Stomach (tissue), 9 donors: ENCODE data around the gene LRRC75B. TPM values are rescaled to one million over a fixed set of nuclear protein-coding genes. Genes with fewer than 3 reads are reported as not detected.

Source experiments
- DNase-seq, 2 donors: peaks; one replicate each; pipeline versions ENCODE4 v3.0.0 to v3.0.0-alpha.2; 2013 to 2019
- H3K27ac ChIP-seq, 5 donors: fragments of 200-600 bp in 4 of 5; sonication (generic) in 4 of 5; one replicate each; pipeline ENCODE4 v1.5.1; 2013 to 2019; ENCODE audit warnings: mild to moderate bottlenecking in 1 of 5, moderate library complexity in 1 of 5
- H3K27me3 ChIP-seq, 3 donors: fragments of 200-600 bp; sonication (generic); one replicate each; pipeline ENCODE4 v1.5.1; 2017 to 2019; ENCODE audit warnings: mixed run types in 1 of 3
- H3K36me3 ChIP-seq, 4 donors: fragments of 200-600 bp; sonication (generic); 1 replicate in 3 of 4; 2 replicates in 1 of 4; pipeline ENCODE4 v1.5.1; 2016 to 2019
- H3K4me1 ChIP-seq, 4 donors: fragments of 200-600 bp; sonication (generic); one replicate each; pipeline ENCODE4 v1.5.1; 2016 to 2019
- H3K4me3 ChIP-seq, 4 donors: fragments of 200-600 bp; sonication (generic) in 3 of 4; one replicate each; pipeline ENCODE4 v1.5.1; 2016 to 2019; ENCODE audit warnings: mild to moderate bottlenecking in 1 of 4
- H3K9me3 ChIP-seq, 4 donors: fragments of 200-600 bp; sonication (generic); one replicate each; pipeline ENCODE4 v1.5.1; 2016 to 2019
- EP300 ChIP-seq: sonication (generic); formaldehyde crosslinking; IDR thresholded peaks from one replicate; pipeline ENCODE4 v1.6.1; 2017; ENCODE audit warnings: antibody characterized with exemption
- POLR2A ChIP-seq, 4 donors: fragments of 450-650 bp; IDR thresholded peaks; one replicate each; pipeline ENCODE4 v1.6.1; 2016; ENCODE audit warnings: antibody characterized with exemption in 4 of 4, control low read depth in 2 of 4, mild to moderate bottlenecking in 1 of 4, moderate library complexity in 1 of 4
- POLR2AphosphoS5 ChIP-seq, 3 donors: sonication (generic); formaldehyde crosslinking; IDR thresholded peaks; one replicate each; pipeline ENCODE4 v1.6.1; 2016; ENCODE audit warnings: antibody characterized with exemption in 3 of 3
- WGBS, 5 donors: extraction: QIAGEN DNeasy Blood & Tissue Kit in 3 of 5; methylation state at CpG; one replicate each; pipeline versions ENCODE4 v1.1.5 to v1.1.7; 2013 to 2018; 5-methylcytosine and 5-hydroxymethylcytosine counted together
- intact Hi-C: fragments of 100-400 bp; cut with DNase I; formaldehyde crosslinking; loops from one replicate; pipeline ENCODE4 v1.15.1; 2023; ENCODE audit warnings: low total_unique reads
- polyA plus RNA-seq, 3 donors: library from polyadenylated mRNA; stranded (reverse); fragments of 200-250 nt; gene quantifications; one replicate each; pipeline ENCODE4 v1.2.3, GENCODE V29; 2013
- total RNA-seq, 5 donors: library from RNA; depleted of rRNA; stranded (reverse); fragments of >200 nt; gene quantifications; one replicate each; pipeline versions ENCODE4 v1.1.0 to v1.2.3, GENCODE V29; 2014 to 2016
- TF ChIP-seq, protein P1 (sequence below), 7 experiments: fragments of 450-650 bp in 4 of 7; fragments of 200-600 bp in 3 of 7; sonication (generic) in 3 of 7; IDR thresholded peaks; one replicate each; pipeline ENCODE4 v1.5.1; 2016 to 2019; ENCODE audit warnings: antibody characterized with exemption in 7 of 7, control low read depth in 2 of 7, mild to moderate bottlenecking in 1 of 7
- donor health status: healthy with polysubstance abuse.
- donor health status: Bipolar disorder and iron deficiency.
- donor health status: healthy.

LRRC75B gene
- total and polyA plus RNA-seq, 8 donors, result 7.2 to 31.7 (median 25.4) TPM

DNA sequence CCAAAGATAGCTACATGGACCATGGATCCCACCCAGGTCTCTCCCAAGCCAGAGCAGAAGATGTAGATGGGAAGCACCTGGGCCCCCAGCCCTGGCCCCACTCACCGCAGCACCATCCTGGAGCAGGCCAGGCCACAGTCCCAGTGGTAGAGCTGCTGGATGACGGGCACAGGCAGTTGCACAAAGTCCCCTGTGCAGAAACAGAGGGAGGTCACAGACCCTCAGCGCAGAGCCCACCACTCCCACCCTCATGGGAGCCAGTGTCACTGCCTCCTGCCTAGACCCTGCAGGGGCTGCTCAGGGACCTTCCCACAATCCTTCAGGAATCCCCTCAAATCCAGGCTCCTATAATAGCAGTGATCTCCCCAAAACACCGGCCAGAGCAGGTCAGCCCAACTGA is 44.1 kb downstream of the LRRC75B start:
- H3K4me1 ChIP-seq, result peaks cover 64 to 93% (median 77%) of the 10 kb centered on the region in 4 donors
- 95 to 100% (median 98%) methylated on average over 2 to 4 of the region's 4 CpGs for WGBS, 5 donors
- H3K36me3 ChIP-seq, result peaks cover 28 to 65% (median 59%) of the 10 kb centered on the region in 4 donors
- no peak overlapping the region for H3K4me3 ChIP-seq
- no peak for DNase-seq
- H3K9me3 ChIP-seq, result no peaks in the 10 kb centered on the region
- H3K27me3 ChIP-seq, result no peaks in the 10 kb centered on the region
- intact Hi-C loops, result no loop called here
- no peak for TF ChIP-seq POLR2AphosphoS5 (IDR thresholded peaks at IDR 0.05)
- H3K27ac ChIP-seq, result peak overlapping the region; percentile 59 to 98 (median 92)

DNA sequence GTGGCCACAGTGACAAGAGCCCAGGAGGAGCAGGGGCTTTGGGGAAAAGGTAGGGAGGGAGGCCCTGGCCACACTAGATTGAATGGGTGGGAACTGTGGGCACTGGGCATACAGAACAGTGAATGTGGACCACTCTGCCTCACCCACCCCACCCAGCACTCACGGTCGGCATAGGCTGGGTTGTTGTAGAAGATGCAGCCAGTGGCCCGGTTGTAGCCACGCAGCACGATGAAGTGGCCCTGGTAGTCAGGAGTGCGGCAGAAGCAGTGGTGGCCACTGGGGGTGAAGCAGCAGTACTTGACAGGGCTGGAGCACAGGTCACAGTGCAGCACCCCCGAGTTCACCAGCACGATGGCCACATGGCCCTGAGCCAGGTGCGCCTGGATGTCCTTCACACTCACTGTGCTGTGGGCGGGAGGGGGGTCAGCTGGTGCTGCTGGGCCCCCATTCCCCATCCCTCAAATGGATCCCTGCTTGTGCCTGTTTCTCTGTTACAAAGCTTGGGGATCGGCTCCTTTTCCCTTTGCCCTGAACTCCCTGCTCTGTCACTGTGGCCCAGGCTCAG is 49.1 kb downstream of the LRRC75B start:
- TF ChIP-seq POLR2AphosphoS5 (IDR thresholded peaks at IDR 0.05), result no peak
- TF ChIP-seq, protein P1, sequence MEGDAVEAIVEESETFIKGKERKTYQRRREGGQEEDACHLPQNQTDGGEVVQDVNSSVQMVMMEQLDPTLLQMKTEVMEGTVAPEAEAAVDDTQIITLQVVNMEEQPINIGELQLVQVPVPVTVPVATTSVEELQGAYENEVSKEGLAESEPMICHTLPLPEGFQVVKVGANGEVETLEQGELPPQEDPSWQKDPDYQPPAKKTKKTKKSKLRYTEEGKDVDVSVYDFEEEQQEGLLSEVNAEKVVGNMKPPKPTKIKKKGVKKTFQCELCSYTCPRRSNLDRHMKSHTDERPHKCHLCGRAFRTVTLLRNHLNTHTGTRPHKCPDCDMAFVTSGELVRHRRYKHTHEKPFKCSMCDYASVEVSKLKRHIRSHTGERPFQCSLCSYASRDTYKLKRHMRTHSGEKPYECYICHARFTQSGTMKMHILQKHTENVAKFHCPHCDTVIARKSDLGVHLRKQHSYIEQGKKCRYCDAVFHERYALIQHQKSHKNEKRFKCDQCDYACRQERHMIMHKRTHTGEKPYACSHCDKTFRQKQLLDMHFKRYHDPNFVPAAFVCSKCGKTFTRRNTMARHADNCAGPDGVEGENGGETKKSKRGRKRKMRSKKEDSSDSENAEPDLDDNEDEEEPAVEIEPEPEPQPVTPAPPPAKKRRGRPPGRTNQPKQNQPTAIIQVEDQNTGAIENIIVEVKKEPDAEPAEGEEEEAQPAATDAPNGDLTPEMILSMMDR (IDR thresholded peaks at IDR 0.05), result no peak
- no peak for TF ChIP-seq POLR2A (IDR thresholded peaks at IDR 0.05)
- no peak for TF ChIP-seq EP300
- no peak overlapping the region for H3K4me3 ChIP-seq
- H3K4me1 ChIP-seq, result peaks cover 35 to 70% (median 55%) of the 10 kb centered on the region in 4 donors
- intact Hi-C loops, result no loop called here
- DNase-seq, result no peak
- no peaks in the 10 kb centered on the region for H3K27me3 ChIP-seq
- peaks cover 69 to 97% (median 93%) of the 10 kb centered on the region in 4 donors for H3K36me3 ChIP-seq
- 78 to 89% (median 82%) methylated on average over 10 to 11 of the region's 11 CpGs for WGBS, 5 donors
- peak overlapping the region; percentile 16 to 74 (median 57) for H3K27ac ChIP-seq
- no peaks in the 10 kb centered on the region for H3K9me3 ChIP-seq

DNA sequence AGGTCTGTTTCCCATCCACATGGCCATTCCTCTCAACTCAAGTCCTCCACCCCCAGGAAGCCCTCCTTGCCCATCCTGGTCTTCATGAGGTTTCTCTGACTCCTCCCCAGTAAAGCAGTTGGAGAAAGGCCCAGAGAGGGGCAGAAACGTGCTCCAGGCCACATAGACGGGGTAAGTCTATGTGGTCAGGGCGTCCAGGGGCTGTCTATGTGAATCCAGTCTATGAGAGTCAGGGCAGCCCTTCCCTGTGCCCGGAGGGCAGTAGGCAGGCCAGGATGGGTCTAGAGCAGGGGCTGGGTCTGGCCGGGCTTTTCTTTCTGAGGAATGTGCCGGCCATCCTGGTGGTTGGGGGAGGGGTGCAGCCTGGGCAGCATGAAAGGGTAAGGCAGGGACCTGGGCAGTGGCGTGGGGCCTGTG is 49.7 kb downstream of the LRRC75B start:
- no peaks in the 10 kb centered on the region for H3K27me3 ChIP-seq
- DNase-seq, result peak in 1 of 2 donors; percentile 39
- no peaks in the 10 kb centered on the region for H3K9me3 ChIP-seq
- peak overlapping the region in 4 of 5 donors; percentile 16 to 74 (median 66) for H3K27ac ChIP-seq
- no peak for TF ChIP-seq EP300
- no peak for TF ChIP-seq POLR2AphosphoS5 (IDR thresholded peaks at IDR 0.05)
- no peak for TF ChIP-seq POLR2A (IDR thresholded peaks at IDR 0.05)
- TF ChIP-seq, protein P1 (IDR thresholded peaks at IDR 0.05), result no peak
- intact Hi-C loops, result no loop called here
- H3K4me1 ChIP-seq, result peaks cover 33 to 66% (median 52%) of the 10 kb centered on the region in 4 donors
- H3K4me3 ChIP-seq, result no peak overlapping the region
- H3K36me3 ChIP-seq, result peaks cover 65 to 96% (median 91%) of the 10 kb centered on the region in 4 donors
- 37 to 70% (median 44%) methylated on average over 7 of the region's 7 CpGs for WGBS, 5 donors

DNA sequence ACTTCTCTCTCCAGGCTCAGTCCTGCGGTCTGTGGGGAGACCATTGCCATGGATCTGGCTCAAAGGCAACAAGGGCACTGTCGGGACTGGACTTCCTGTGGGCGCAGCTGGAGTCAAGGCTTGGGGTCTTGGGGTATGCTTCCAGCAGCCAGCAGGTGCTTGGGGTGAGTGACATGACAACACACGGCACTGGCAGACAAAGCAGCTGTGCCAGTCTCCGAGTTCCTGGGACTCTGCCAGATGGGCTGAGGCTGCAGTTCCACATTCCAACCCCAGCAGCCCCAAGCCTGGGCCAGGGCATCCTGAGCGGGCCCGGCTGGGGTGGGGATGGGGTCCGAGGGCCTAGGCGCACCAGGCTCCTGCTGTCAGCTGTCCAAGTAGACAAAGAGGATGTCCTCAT is 50.2 kb downstream of the LRRC75B start:
- Histone ChIP-seq H3K27ac (peak overlapping the region in 4 of 5 donors; percentile 16 to 74 (median 66)), H3K4me3 (no peak overlapping the region), H3K27me3 (no peaks in the 10 kb centered on the region), H3K9me3 (no peaks in the 10 kb centered on the region), H3K4me1 (peaks cover 33 to 63% (median 52%) of the 10 kb centered on the region in 4 donors), H3K36me3 (peaks cover 59 to 91% (median 89%) of the 10 kb centered on the region in 4 donors)
- WGBS, 5 donors, result 29 to 51% (median 40%) methylated on average over 8 to 9 of the region's 9 CpGs; no CpG with 5 or more reads in 1 of the 5 donors
- intact Hi-C loops, result no loop called here
- no peak for TF ChIP-seq EP300
- TF ChIP-seq POLR2A (IDR thresholded peaks at IDR 0.05), result no peak
- TF ChIP-seq POLR2AphosphoS5 (IDR thresholded peaks at IDR 0.05), result no peak
- TF ChIP-seq, protein P1 (IDR thresholded peaks at IDR 0.05), result no peak
- DNase-seq, result peak in 1 of 2 donors; percentile 83
